ENCODE results near the gene ANKRD63. TPM values are rescaled to one million over a fixed set of nuclear protein-coding genes. Genes with fewer than 3 reads are reported as not detected.

The ANKRD63 gene
- polyA plus RNA-seq, 1 of the 3 experiments (the other 2 are of a cell fraction) = not detected

DNA sequence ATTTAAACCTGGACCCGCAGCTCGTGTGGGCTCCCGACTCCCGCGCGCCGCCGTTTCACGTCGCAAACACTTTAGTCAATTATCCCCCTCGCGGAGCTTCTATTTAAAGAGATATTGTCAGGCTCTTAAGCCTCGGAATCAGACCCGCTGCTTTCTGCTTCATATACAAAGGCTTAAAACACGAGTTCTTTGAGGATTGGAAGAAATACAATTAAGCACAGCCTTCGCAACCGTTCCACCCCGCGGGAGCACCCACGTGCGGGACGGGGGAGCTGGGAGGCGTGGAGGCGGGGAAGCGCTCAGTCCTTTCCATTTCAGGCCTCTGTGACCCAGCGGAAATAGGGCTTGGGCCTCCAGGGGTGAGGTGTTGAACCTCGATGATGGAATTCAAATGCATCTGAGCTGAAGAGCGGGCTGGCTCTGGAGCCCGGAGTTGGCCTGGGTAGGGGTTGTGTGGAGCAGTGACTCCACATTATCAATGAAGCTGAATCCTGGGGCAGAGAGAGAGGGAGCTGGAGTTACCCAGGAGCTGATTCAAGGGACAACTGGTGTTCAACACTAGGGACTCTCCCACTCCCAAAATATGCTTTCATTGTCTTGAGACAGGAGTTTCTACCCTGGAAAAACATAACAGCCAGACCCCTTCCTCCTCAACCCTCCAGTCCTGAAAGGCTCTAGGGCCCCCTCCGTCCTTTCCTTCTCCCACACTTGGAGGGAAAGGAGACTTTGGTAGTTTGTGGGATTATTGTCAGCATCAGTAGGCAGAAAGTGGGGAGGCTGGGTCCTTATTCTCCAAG, 2.4 kb downstream of the ANKRD63 start:
- no peaks in the 10 kb centered on the region for H3K9me3 ChIP-seq
- H3K4me3 ChIP-seq (ENCODE audit: low read depth in 2 of 2, low read length in 1 of 2) = no peak overlapping the region
- peaks cover 6 to 13% of the 10 kb centered on the region in 2 experiments; a peak in 2 of 4 replicates for H3K4me1 ChIP-seq (ENCODE audit: control insufficient read depth in 1 of 2, insufficient read depth in 2 of 2, low read depth in 1 of 2, low read length in 1 of 2)
- peaks cover 13% of the 10 kb centered on the region for H3F3A ChIP-seq (replicated peaks; ENCODE audit: insufficient read depth)
- H3K4me2 ChIP-seq = no peak overlapping the region
- no peak overlapping the region for H3K9ac ChIP-seq
- H4K20me1 ChIP-seq (ENCODE audit: insufficient read depth) = no peaks in the 10 kb centered on the region
- no peak overlapping the region for H2AFZ ChIP-seq (ENCODE audit: low read depth)
- H3K27ac ChIP-seq (ENCODE audit: low read depth in 2 of 2, low read length in 1 of 2) = no peak overlapping the region
- no peaks in the 10 kb centered on the region for H3K9me2 ChIP-seq
- H3K27me3 ChIP-seq (ENCODE audit: insufficient read depth) = peaks cover 18% of the 10 kb centered on the region
- 95% methylated on average over 30 of the region's 30 CpGs for WGBS (ENCODE audit: low lambda C conversion rate)
- no peak for TF ChIP-seq FOXJ3 (CRISPR knock-in tag; IDR thresholded peaks at IDR 0.05)
- no peak for TF ChIP-seq YY1 (IDR thresholded peaks at IDR 0.05; ENCODE audit: low read depth)
- TF ChIP-seq FOXM1 (IDR thresholded peaks at IDR 0.05; ENCODE audit: low read depth) = no peak
- TF ChIP-seq, protein P1, sequence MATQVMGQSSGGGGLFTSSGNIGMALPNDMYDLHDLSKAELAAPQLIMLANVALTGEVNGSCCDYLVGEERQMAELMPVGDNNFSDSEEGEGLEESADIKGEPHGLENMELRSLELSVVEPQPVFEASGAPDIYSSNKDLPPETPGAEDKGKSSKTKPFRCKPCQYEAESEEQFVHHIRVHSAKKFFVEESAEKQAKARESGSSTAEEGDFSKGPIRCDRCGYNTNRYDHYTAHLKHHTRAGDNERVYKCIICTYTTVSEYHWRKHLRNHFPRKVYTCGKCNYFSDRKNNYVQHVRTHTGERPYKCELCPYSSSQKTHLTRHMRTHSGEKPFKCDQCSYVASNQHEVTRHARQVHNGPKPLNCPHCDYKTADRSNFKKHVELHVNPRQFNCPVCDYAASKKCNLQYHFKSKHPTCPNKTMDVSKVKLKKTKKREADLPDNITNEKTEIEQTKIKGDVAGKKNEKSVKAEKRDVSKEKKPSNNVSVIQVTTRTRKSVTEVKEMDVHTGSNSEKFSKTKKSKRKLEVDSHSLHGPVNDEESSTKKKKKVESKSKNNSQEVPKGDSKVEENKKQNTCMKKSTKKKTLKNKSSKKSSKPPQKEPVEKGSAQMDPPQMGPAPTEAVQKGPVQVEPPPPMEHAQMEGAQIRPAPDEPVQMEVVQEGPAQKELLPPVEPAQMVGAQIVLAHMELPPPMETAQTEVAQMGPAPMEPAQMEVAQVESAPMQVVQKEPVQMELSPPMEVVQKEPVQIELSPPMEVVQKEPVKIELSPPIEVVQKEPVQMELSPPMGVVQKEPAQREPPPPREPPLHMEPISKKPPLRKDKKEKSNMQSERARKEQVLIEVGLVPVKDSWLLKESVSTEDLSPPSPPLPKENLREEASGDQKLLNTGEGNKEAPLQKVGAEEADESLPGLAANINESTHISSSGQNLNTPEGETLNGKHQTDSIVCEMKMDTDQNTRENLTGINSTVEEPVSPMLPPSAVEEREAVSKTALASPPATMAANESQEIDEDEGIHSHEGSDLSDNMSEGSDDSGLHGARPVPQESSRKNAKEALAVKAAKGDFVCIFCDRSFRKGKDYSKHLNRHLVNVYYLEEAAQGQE (IDR thresholded peaks at IDR 0.05; ENCODE audit: low read depth, low read length) = no peak
- TF ChIP-seq EZH2phosphoT487 (IDR thresholded peaks at IDR 0.05; ENCODE audit: borderline replicate concordance, low read depth) = no peak
- TF ChIP-seq, protein P2, sequence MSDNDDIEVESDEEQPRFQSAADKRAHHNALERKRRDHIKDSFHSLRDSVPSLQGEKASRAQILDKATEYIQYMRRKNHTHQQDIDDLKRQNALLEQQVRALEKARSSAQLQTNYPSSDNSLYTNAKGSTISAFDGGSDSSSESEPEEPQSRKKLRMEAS (IDR thresholded peaks at IDR 0.05; ENCODE audit: low read depth) = no peak
- no peak for TF ChIP-seq NFIC (IDR thresholded peaks at IDR 0.05; ENCODE audit: borderline replicate concordance)
- no peaks in the 10 kb centered on the region for H3K79me2 ChIP-seq (ENCODE audit: insufficient read depth)
- no peaks in the 10 kb centered on the region for H3K36me3 ChIP-seq (replicated peaks in 1 of 2; ENCODE audit: control insufficient read depth in 1 of 2, insufficient read depth in 2 of 2, low read length in 1 of 2)
- DNase-seq = no peak
- ChIA-PET CTCF (interaction anchor here (0.8 to 25.6 kb wide), 15 partner anchors 8 to 241 kb away, joined by 3 to 868 read pairs (median 7); partner anchors contain the start of genes ANKRD63, CCDC9B, INAFM2 and PAK6), POLR2A (no interaction called here)

DNA sequence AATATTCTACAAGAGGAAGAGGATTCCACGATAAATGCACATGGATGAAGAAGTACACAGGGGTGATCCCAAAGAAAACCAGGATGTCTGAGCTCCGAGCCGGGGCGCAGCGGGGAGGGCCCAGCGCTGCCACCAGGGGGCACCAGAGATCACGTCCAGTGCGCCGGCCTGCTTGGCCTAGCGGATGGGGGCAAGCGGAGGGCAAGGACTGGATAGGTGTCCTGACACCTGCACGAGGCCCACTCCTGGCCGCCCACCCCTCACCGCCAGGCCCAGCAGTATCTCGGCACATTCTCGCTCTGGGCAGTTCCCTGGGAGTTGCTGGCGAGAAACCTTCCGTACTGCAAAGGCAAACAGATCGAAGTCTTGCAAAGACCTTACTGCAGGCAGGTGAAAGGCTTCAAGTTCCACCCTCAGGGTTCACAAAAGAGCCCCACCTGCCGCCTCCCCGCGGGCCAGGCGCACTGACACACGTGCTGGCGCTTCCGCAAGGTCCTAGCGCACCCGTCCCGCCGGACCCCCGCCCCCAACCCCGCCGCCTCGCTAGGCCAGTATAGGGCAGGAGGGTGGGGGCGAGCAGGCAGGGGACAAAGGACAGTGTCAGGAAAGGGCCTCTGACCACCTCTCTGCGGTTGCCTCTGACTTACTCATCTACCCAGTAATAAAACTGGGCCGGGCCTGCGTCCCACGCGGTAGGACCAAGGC, 3.3 kb downstream of the ANKRD63 start:
- Histone ChIP-seq H3K9ac (no peak overlapping the region), H3K36me3 (replicated peaks in 1 of 2; ENCODE audit: control insufficient read depth in 1 of 2, insufficient read depth in 2 of 2, low read length in 1 of 2) (no peaks in the 10 kb centered on the region), H3K4me2 (no peak overlapping the region), H3K4me1 (ENCODE audit: control insufficient read depth in 1 of 2, insufficient read depth in 2 of 2, low read depth in 1 of 2, low read length in 1 of 2) (peaks cover 5 to 6% of the 10 kb centered on the region in 2 experiments; a peak in 1 of 4 replicates), H3K27me3 (ENCODE audit: insufficient read depth) (peaks cover 18% of the 10 kb centered on the region), H3F3A (replicated peaks; ENCODE audit: insufficient read depth) (peaks cover 6% of the 10 kb centered on the region), H3K79me2 (ENCODE audit: insufficient read depth) (no peaks in the 10 kb centered on the region), H3K9me2 (no peaks in the 10 kb centered on the region), H3K27ac (ENCODE audit: low read depth in 2 of 2, low read length in 1 of 2) (no peak overlapping the region), H4K20me1 (ENCODE audit: insufficient read depth) (no peaks in the 10 kb centered on the region), H2AFZ (ENCODE audit: low read depth) (no peak overlapping the region), H3K9me3 (no peaks in the 10 kb centered on the region), H3K4me3 (ENCODE audit: low read depth in 2 of 2, low read length in 1 of 2) (peak overlapping the region in 1 of 2 experiments; percentile 40; a peak in 1 of 4 replicates)
- peak; percentile 97 for TF ChIP-seq SMC3 (IDR thresholded peaks at IDR 0.05; ENCODE audit: low read depth, low read length)
- TF ChIP-seq, protein P3, sequence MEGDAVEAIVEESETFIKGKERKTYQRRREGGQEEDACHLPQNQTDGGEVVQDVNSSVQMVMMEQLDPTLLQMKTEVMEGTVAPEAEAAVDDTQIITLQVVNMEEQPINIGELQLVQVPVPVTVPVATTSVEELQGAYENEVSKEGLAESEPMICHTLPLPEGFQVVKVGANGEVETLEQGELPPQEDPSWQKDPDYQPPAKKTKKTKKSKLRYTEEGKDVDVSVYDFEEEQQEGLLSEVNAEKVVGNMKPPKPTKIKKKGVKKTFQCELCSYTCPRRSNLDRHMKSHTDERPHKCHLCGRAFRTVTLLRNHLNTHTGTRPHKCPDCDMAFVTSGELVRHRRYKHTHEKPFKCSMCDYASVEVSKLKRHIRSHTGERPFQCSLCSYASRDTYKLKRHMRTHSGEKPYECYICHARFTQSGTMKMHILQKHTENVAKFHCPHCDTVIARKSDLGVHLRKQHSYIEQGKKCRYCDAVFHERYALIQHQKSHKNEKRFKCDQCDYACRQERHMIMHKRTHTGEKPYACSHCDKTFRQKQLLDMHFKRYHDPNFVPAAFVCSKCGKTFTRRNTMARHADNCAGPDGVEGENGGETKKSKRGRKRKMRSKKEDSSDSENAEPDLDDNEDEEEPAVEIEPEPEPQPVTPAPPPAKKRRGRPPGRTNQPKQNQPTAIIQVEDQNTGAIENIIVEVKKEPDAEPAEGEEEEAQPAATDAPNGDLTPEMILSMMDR (IDR thresholded peaks at IDR 0.05) = peak; percentile 96
- TF ChIP-seq GABPA (IDR thresholded peaks at IDR 0.05; ENCODE audit: low read depth) = no peak
- TF ChIP-seq RAD21 (IDR thresholded peaks at IDR 0.05; ENCODE audit: low read length) = peak; percentile 84
- 46% methylated on average over 19 of the region's 40 CpGs for WGBS (ENCODE audit: low lambda C conversion rate)
- POLR2A ChIA-PET = interaction anchor here (0.7 to 1.0 kb wide), 2 partner anchors 30 to 39 kb away, joined by 3 to 4 read pairs; no protein-coding TSS in a partner anchor
- CTCF ChIA-PET = interaction anchor here (0.5 to 25.6 kb wide), 44 partner anchors 9 to 593 kb away, joined by 3 to 868 read pairs (median 5); partner anchors contain the start of genes ANKRD63, BMF, CCDC9B and DISP2
- DNase-seq = peak; percentile 91

Measured in SK-N-SH (cell line).